NCI-H1092 treated with DMSO at 0.1 percent for 48 hours (cell line): Measurements from ENCODE around the gene ADAM15.
A peak's percentile ranks its signal among the peaks of the same experiment; 100 is the strongest.

Source experiments
- DNase-seq: peaks from one replicate; lab custom pipeline; 2025; lab: John Stamatoyannopoulos, UW

The ADAM15 gene

DNA sequence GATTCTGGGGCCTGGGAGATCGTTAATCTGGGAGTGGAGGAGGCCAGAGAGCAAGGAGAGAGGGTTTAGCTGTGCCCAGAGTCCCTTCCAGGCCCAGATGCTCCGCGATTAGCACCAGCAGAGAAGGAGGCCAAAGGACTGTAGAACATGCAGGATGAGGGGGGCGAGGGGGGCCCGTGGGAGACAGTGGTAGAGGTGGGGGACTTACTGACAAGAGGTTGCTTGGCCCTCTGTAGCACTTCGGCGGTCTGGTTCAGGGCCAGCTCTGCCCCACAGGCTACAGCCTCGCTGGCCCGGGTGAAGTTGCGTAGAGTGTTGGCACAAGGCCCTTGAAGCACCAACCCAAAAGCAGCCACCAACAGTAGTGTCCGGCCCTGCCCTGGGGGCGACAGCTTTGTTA is 18.2 kb upstream of the ADAM15 start:
- DNase-seq: no peak

DNA sequence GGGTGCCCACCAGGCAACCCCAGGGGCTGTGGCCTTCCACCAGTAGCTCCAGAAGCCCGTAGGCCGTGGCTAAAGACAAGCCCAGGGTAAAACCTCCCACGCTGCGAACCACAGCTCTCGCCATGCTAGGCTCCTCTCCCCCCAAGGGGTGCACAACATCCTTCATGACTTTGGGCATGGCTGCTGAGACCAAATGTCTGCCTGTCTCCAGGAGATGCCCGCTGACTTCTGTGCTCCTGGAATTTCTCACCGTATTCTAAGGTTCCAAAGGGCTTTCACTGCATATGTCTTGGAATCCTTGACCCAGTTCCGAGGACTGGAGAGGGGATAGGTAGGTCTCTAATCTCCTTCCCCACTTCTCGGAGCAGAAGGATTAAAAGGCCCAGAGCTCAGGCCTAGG is 17.6 kb upstream of the ADAM15 start, which contains the start of the genes DCST1 and DCST2:
Gene DCST1, plus strand, starts transcription at position 301 of the 400 bp plus-strand sequence. CDS start 213 bp downstream, outside the sequence.
Gene DCST2, minus strand, starts transcription at position 258 of the 400 bp plus-strand sequence. Its CDS starts 80 bp downstream, at position 178.
- DNase-seq: no peak

- no peak for DNase-seq
Observed at GRCh38 chr1:155034318-155035208, 16.6 kb upstream of the ADAM15 start.

DNA sequence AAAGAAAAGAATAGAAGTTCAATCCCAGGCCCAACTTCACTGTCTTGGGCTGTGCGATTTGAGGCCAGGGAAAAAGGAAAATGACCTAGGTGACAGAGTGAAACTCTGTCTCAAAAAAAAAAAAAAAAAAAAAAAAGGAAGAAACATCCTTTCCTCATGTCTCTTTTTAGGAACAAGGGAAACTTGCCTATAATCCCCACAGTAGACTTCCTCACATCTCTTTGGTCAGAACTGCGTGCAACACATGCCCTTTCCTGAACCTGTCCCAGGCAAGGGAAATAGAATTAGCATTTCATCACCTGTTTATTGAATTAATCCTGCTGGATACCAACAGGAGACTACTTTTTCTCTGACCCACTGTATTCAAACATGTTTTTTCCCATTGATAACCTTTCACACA is 15.2 kb upstream of the ADAM15 start:
- DNase-seq: no peak

- no peak for DNase-seq
Observed at GRCh38 chr1:155037043-155037442, 14.1 kb upstream of the ADAM15 start.

DNA sequence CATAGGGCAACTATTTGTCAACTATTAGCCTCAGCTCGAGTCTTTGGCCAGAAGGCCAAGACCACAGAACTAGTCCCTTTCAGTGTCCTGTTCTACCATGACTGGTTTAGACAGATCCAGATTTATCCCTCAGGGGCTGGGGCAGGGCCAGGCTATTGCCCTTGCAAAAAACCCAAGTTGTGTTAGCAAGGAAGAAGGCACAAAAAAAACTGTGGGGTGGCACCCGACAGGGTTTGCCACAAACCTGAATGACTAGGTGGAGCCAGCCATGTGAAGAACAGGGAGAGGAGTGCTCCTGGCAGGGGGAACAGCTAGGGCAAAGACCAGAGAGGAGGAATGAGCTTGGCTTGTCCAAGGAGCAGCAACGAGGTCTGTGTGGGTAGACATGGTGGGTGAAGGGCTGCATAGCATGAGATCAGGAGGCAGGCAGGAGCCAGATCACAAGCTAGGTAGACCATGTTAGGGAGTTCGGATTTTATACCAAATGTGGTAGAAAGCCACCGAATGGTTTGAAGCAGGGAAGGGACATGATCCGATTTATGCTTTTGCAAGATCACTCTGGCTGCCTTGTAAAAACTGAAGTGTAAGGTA is 13.2 kb upstream of the ADAM15 start:
- no peak for DNase-seq

DNA sequence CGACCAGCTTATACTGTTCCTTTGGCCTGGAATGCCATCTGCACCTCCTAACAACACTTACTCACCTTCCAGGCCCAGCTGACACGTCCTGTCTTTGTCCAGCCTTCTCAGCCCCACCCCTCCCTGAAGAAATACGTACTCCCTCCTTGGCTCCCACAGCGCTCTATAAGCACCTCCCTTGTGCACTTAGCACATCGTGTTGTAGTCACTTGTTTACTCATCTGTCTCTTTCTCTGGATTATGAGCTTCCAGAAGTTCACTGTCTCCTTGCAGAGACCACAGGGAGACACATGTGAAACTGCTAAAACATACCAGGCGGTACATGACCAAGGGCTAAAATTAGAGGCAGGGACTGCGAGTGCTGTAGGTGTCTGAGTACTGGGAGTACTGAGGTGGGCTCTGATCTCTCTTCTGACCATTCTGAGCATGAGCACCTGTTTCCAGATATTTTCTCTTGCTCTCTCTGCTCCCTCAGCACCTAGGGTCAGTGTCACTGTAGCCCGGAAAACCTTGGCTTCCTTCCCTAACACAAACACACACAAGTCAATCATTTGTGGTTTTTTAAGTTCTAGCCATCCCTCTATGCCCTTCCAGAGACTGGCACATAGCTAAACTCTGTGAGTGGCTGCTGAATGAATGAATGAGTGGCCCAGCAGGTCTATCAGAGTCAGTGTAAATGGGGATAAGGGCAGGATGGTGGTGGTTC is 12.4 kb upstream of the ADAM15 start:
- DNase-seq: no peak

DNA sequence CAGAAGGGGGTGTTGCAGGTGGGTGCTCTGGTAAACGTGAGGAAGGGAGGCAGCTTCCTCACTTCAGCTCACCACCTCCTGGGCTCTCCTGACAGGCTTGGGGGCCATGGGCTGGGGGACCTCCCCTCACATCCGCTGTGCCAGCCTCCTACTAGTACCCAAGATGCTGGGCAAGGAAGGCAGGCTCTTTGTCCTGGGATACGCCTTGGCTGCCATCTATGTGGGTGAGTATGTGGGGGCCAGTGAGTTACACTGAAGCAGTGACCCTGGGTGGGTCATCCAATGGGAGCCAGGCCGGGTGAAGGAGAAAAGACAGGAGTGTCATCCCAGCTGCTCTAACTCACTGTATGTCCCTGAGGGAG is 11.8 kb upstream of the ADAM15 start:
- no peak for DNase-seq

- DNase-seq: no peak
Observed at GRCh38 chr1:155040358-155041093, 10.6 kb upstream of the ADAM15 start.

DNA sequence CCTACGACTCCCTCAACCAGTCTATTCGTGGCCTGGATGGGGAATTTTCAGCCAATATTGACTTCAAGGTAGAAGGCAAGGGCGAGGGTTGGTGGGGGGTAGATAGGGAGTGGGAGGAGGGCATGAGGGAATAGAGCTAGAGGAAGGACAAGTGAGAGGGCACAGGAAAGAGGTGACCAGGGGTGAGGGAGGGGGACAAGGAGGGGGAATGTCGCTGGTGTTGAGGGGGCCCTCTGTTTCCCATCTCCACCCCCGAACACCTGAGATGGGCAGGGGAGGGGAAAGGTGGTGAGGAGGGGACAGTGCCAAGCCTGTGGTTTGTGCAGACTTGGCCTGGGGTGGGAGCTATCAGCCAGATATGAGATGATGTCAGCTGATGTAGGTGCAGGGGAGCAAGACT is 8.3 kb upstream of the ADAM15 start:
- no peak for DNase-seq

DNA sequence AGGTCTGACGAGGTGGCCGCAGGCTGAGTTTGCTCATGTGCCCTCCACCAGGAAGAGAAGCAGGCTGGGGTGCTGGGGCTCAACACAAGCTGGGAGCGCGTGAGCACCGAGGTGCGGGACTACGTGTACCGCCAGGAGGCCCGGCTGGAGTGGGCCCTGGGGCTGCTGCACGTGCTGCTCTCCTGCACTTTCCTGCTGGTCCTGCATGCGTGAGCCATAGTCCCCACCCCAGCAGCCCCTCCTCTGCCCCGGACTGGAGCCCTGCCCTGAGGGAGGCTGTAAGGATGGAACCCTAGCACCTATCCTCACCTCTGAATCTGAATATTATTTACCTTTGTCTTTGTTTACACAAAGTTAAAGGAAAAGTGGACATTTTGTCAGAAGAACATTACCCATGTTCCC is 7.8 kb upstream of the ADAM15 start:
- DNase-seq: no peak

DNA sequence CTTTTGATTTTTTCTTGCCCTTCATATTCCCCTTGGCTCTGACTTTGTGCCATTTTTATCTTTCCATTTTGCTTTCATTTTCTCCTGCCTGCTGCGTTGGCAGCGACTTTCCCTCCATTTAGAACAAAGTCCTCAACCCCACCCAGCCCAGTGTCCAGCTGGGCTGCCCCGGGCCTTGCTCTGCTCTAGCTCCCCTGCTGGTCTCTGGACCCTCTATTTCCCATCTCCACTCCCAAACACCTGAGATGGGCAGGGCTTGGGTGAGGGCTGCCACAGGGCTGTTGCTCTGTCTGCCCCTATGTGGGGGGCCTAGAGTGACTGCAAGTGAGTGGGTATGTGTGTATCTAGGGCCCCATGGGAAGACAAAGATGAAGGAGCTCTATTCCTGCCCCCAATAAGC is 7.3 kb upstream of the ADAM15 start:
- no peak for DNase-seq

- no peak for DNase-seq
Observed at GRCh38 chr1:155044365-155044764, 6.8 kb upstream of the ADAM15 start.

GRCh38 chr1:155044812-155045657 is 6.1 kb upstream of the ADAM15 start:
- DNase-seq: peak; percentile 28

DNA sequence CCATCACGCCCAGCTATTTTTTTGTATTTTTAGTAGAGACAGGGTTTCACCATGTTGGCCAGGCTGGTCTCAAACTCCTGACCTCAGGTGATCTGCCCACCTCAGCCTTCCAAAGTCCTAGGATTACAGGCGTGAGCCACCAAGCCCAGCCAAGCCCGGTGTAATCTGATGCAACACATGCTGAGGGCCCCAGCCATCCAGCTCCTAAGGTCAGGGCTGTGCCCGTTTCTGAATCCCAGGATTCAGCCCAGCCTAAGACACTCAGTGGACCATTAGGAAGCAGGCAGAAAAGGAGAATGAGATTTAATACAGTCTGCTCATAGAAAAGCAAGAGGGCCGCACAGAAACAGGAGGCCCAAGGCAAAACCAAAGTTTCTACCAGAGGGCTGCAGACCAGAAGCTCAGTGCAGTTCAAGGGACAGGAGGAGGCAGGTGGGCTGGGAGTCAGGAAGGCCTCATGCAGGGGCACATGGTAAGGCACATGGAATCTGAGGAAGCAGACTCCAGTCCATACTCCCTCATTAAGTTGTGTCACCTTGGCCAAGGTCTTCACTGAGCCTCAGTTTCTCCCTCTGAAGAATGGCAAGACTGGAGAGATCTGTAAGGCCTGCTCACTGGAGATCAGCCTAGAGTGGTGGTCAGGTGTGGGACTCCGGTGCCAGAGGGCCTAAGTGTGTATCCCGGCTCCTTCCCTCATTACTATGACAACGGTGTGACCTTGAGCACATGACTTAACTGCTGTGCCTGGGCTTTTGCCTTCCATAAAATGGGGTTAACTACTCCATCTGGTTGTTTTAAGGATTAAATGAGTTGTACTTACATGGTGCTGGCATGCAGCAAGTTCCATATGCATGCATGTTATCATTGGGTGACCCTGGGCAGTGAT is 2.4 kb upstream of the ADAM15 start:
- DNase-seq: no peak

DNA sequence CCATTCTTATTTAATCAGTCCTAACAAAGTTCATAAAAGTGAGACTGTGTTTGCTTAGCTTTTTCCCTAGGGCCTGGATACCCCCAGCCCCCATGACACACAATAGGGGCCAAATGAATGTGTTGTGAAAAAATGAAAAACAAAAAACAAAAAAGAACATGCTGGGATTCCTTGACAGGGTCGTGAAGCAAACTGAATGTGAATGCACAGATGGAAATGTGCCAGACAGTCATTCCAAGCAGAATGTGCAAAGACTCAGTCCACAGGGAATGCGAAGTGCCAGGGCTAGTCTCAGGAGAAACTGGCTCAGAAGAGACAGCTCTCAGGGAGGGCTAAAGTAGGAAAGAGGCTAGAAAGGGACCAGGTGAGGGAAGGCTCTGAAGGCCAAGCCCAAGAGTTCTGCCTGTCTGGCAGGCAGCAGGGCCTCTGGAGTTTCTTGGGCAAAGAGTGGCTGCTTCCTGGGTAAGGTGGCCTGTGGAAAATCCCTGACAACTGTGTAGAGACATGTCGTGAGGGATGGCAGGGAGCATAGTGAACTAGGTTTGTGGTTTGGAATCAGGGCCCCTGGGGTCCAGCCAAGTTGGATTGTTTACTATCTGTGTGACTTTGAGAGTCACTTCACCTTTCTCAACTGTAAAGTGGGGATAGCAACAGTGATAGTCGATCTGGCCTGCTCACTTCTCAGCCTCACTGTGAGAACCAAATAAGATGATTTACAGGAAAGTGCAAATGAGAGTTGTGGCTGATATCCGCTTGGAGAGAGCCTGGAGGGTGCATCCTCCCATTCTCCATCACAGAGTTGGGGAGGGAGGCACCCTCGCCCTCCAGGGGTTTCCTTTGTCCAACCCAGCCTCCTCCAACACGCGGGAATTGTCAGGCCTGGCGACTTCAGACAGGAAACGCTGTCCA is 1.2 kb upstream of the ADAM15 start:
- no peak for DNase-seq

DNA sequence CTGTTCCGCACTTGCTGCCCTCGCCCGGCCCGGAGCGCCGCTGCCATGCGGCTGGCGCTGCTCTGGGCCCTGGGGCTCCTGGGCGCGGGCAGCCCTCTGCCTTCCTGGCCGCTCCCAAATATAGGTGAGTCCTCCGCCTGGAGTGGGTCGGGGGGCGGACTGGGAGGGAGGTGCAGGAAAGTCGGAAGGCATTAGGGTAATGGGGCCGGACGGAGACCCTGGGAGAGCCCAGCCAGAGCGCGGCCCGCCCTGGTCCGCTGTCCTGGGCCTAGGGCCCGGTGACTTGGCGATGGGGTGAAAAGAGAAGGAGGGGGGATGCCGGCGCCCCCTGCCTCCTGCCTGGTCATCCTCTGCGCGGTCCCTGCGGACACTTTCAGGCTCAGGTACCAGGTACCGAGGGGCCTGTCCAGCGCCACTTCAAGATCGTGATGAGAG is 243 bp downstream of the ADAM15 start:
- DNase-seq: no peak

DNA sequence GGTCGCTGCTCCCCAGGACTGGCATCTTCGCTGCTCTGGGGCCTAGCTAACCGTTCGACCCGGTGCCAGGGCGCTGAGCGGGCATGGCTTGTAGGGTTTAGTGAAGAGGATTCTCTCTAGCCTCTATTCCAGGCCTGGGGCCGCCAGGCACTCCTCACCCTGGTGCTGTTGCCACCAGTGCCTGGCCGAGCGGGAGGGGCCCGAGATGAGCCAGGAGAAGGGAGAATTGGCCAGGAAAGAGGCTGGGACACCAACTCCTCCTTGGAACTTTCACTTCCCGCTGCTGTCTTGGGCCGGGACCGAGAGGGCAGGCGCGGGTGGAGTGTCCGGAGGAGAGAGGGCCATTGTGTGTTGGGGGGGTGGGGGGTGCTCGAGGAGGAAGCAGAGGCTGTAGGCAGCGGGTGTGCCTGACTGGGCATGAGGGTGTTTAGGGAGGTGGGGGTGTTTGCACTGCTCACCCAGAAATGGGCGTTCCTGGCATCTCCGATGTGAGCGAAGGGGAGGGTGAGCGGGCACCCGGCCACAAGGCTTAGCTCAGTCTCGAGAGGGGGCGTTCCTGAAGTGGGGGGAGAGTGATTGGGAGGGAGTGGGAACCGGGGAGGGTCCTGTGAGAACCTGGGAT is 772 bp downstream of the ADAM15 start:
- DNase-seq: peak; percentile 33
